HG02970 (cell line): ENCODE results near the gene VAT1.
"Not testable (repeated sequence)": the region's sequence is repeated elsewhere in the genome, so short reads cannot be mapped to it uniquely, and the experiment has no call there.

Source experiments
- ATAC-seq: cut with Tn5 transposase; IDR thresholded peaks from one replicate; pipeline ENCODE4 v1.9.1; 2021; ENCODE audit warnings: mild to moderate bottlenecking, moderate library complexity, moderate number of reproducible peaks; ENCODE audit not compliant: unreplicated experiment, low FRiP score

VAT1 gene

DNA sequence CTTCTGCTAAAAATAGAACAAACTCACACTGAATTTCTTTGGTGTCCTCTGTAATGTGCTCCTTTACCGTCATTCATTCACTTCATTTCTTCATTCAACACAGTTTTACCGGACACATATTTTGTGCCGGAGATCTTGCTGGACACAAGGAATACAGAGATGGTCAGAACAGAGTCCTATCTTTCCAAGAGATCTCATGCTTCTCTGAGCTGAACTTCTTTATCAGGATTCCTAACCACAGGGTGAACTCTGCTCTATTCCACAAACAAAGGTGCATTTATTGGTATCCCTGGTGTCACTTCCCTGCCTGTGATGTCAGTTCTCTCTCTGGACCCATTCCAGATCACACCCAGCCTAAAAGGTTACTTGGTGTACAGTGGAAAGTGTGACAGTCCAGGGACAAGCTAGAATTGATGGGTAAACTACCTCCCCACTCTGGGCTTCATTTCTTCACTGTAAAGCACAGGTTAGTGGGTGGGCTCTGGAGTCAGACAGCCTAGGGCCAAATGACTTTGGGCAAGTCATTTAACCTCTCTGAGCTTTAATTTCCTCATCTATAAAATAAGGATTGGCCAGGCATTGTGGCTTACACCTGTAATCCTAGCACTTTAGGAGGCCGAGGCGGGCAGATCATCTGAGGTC lies 11.4 kb downstream of the VAT1 start:
- no peak for ATAC-seq

- no peak for ATAC-seq
Observed at GRCh38 chr17:43006639-43007551, 15.3 kb downstream of the VAT1 start, which contains the start of gene IFI35. TSS of gene IFI35 (plus strand) at chr17:43006784. CDS start at chr17:43006948, 164 bp downstream.

- no peak for ATAC-seq
Observed at GRCh38 chr17:43003542-43004172, 18.5 kb downstream of the VAT1 start.

DNA sequence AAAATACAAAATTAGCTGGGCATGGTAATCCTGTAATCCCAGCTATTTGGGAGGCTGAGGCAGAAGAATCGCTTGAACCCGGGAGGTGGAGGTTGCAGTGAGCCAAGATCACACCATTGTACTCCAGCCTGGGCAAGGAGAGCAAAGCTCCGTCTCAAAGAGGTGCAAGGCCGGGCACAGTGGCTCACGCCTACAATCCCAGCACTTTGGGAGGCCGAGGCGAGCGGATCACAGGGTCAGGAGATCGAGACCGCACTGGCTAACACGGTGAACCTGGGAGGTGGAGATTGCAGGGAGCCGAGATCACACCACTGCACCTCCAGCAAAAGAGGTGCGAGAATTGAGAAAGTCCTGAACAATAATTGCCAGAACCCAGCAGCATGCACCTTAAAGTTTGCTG lies 21.3 kb downstream of the VAT1 start:
- ATAC-seq = not testable (repeated sequence)

- no peak for ATAC-seq
Observed at GRCh38 chr17:42999003-42999525, 23.1 kb downstream of the VAT1 start.

- peak; percentile 92 for ATAC-seq
Observed at GRCh38 chr17:42997984-42998938, 23.9 kb downstream of the VAT1 start, which contains the start of gene RPL27. TSS of gene RPL27 (plus strand) at chr17:42998419. CDS start at chr17:42998751, 332 bp downstream.

DNA sequence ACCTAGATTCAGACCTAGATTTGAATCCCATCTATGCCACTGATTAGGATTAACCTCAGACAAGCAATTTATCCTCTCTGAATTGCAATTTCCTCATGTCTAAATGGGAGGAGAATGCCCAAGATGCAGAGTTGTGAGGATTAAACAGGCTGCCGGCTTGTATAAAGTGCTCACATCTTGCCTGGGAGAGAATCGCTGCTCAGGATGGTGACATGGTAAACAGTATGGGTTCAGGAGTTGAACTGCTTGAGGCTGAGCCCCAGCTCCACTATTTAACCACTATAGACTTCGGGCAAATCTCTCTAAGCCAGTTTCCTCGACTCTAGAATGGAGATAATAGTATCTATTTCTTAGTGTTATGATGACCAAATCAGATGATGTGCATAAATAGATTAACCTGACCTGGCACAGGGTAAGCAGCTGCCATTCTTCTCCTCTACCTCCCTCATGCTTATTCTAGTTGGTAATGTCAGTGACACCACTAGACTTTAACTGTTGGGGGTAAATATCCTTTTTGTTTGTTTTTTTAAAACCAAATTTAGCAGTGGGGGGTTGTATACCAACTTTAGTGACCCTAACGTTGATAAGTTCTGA lies 24.7 kb downstream of the VAT1 start:
- ATAC-seq = no peak

GRCh38 chr17:42993913-42994312 lies 28.3 kb downstream of the VAT1 start:
- not testable (repeated sequence) for ATAC-seq

DNA sequence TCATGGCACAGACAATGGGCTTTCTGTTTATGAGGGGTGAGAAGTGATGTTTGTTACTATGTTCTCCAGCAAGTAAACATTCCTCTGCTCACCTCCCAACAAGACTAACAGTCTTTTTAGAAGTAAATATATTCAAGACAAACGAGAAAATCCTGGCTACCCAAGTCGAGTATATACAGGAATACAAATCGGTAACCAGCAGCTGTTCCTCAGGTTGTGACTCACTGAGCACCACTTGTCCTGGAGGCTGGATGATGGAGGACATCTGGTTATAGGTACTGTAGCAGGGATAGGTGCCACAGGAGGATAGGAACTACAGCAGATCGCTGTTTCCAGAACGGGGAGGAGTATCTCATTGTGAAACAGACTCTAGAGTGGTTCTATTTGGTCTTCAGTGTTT lies 29.3 kb downstream of the VAT1 start:
- ATAC-seq = no peak

DNA sequence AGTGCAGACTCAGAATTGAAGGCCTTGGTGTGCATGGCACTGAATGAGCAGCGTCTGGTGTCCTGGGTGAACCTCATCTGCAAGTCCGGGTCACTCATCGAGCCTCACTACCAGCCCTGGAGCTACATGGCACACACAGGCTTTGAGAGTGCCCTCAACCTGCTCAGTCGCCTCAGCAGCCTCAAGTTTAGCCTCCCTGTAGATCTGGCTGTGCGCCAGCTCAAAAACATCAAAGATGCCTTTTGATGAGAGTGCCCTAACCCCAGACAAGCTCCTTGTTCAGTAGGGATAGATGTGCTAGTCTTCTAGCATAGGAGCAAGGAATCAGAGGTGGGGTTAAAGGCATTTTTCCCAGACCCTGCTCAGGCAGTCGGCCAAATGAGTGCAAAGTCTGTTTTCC lies 30.7 kb downstream of the VAT1 start:
- no peak for ATAC-seq

DNA sequence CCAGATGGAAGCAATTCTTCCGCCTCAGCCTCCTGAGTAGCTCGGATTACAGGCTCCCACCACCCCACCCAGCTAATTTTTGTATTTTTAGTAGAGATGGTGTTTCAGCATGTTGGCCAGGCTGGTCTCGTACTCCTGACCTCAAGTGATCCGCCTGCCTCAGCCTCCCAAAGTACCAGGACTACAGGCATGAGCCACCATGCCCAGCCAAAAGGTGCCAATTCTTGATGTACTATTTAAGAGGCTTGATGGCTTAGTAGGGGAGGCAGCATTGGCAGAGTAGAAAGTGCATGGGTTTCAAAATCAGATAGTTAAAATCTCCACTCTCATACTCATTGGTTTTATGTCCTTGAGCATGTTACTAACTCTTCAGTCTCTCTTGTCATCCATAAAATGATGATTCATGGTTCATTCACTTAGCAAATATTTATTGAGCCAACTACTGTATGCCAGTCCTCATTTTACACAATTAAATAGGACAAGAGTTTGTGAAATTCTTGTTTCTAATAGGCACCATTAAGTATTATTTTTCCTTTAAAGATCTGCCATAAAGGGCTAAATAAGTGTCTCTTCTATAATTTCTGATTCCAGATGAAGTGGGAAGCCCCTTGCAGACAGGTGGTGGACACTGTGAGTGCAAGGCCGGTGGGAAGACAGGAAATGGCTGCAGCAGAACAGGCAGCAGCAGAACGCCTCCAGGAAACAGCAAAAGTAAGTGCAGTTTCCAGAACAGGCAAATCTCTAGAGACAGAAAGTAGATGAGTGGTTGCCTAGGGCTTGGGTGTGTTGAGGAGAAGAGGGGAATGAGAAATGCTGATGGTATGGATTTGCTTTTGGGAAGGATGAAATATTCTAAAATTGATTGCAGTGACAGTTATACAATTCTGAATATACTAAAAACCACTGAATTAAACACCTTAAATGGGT lies 32.2 kb downstream of the VAT1 start:
- ATAC-seq = no peak

DNA sequence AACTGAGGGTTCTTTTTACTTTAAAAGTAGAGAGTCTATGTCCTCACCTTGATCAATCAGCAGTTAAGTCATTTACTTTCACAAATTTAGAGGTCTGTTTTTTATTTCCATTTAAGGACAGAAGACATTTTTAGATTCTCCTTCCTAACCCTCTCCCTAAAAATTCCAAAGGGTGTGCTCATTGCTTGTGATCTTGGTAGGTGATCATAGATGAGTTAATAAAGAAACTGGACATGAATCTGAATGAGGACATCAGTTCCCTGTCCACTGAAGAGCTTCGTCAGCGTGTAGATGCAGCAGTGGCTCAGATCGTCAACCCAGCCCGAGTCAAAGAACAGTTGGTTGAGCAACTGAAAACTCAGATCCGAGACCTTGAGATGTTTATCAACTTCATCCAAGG lies 33.0 kb downstream of the VAT1 start:
- ATAC-seq = no peak

GRCh38 chr17:42985225-42985624 lies 37.0 kb downstream of the VAT1 start:
- no peak for ATAC-seq

GRCh38 chr17:42982266-42982665 lies 39.9 kb downstream of the VAT1 start:
- no peak for ATAC-seq

DNA sequence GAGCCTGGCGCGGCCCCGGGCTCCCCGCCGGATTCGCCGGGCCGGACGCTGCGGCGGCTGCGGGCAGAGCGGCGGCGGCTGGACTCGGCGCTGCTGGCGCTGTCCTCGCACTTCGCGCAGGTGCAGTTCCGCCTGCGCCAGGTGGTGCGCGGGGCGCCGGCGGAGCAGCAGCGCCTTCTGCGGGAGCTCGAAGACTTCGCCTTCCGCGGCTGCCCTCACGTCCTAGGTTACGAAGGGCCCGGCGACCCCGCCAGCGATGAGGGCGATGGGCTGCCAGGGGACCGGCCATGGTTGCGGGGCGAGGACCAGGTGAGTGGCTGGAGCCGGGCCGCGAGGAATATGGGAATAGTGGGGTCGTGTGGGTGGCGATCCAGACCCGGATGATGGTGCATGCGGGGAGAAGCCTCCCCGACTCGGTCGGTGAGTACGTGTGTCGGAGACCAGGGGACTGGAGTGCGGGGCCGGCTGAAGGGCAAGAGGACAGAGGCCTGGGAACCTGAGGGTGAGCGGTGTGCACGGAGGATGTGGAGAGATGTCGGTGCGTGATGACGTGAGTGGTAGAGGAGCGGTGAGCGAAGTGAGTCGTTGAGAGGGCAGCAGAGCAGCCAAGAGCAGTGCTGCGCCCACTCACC lies 41.3 kb downstream of the VAT1 start:
- ATAC-seq = peak; percentile 42

- peak; percentile 47 for ATAC-seq
Observed at GRCh38 chr17:42980274-42980765, 41.9 kb downstream of the VAT1 start, which contains the start of gene RUNDC1. TSS of gene RUNDC1 (plus strand) at chr17:42980565. CDS start at chr17:42980577, 12 bp downstream.

- ATAC-seq = no peak
Observed at GRCh38 chr17:42979511-42980273, 42.5 kb downstream of the VAT1 start, which contains the start of gene PTGES3L. TSS of gene PTGES3L (minus strand) at chr17:42980080. CDS start at chr17:42980053, 27 bp downstream.
